ENCODE results near the gene FAM240B. TPM values are rescaled to one million over a fixed set of nuclear protein-coding genes. Genes with fewer than 3 reads are reported as not detected.

Gene FAM240B
- total and polyA plus RNA-seq, 9 of the 15 experiments (the other 6 are each of a cell fraction or from before 2014, with no cell fraction given): not detected

DNA sequence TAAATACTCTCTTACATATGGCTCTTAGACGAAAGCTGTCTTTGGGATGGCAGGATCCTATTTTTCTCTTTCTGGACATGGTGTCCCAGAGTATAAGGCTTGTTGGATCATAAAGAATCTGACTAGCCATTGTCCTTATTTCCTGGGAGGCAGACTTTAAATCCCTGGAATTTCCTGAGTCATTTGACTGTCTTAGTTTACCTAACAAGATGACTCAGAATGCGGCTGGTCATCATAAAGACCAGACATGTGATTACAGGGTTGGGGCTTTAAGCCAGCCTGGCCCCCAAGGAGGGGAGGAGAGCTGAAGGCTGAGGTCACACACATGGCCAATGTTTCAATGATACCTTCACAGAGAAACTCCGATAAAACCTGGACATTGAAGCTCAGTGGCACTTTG is 37.2 kb downstream of the FAM240B start (continued):
- no peak for TF ChIP-seq NEUROD1 (IDR thresholded peaks at IDR 0.05; ENCODE audit: borderline replicate concordance, low read depth, low read length, partially characterized antibody)
- TF ChIP-seq ETS1 (conservative IDR thresholded peaks at IDR 0.05; ENCODE audit: control insufficient read depth, low read depth, low read length): no peak
- TF ChIP-seq, protein P1, sequence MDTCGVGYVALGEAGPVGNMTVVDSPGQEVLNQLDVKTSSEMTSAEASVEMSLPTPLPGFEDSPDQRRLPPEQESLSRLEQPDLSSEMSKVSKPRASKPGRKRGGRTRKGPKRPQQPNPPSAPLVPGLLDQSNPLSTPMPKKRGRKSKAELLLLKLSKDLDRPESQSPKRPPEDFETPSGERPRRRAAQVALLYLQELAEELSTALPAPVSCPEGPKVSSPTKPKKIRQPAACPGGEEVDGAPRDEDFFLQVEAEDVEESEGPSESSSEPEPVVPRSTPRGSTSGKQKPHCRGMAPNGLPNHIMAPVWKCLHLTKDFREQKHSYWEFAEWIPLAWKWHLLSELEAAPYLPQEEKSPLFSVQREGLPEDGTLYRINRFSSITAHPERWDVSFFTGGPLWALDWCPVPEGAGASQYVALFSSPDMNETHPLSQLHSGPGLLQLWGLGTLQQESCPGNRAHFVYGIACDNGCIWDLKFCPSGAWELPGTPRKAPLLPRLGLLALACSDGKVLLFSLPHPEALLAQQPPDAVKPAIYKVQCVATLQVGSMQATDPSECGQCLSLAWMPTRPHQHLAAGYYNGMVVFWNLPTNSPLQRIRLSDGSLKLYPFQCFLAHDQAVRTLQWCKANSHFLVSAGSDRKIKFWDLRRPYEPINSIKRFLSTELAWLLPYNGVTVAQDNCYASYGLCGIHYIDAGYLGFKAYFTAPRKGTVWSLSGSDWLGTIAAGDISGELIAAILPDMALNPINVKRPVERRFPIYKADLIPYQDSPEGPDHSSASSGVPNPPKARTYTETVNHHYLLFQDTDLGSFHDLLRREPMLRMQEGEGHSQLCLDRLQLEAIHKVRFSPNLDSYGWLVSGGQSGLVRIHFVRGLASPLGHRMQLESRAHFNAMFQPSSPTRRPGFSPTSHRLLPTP (IDR thresholded peaks at IDR 0.05; ENCODE audit: borderline replicate concordance, extremely low read depth, insufficient read length): no peak
- no peak for TF ChIP-seq ATF2 (CRISPR knock-in tag; IDR thresholded peaks at IDR 0.05)
- TF ChIP-seq, protein P2, sequence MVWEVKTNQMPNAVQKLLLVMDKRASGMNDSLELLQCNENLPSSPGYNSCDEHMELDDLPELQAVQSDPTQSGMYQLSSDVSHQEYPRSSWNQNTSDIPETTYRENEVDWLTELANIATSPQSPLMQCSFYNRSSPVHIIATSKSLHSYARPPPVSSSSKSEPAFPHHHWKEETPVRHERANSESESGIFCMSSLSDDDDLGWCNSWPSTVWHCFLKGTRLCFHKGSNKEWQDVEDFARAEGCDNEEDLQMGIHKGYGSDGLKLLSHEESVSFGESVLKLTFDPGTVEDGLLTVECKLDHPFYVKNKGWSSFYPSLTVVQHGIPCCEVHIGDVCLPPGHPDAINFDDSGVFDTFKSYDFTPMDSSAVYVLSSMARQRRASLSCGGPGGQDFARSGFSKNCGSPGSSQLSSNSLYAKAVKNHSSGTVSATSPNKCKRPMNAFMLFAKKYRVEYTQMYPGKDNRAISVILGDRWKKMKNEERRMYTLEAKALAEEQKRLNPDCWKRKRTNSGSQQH (CRISPR knock-in tag; IDR thresholded peaks at IDR 0.05): no peak
- TF ChIP-seq EZH2 (IDR thresholded peaks at IDR 0.05; ENCODE audit: borderline replicate concordance, low read depth, low read length): no peak
- TF ChIP-seq ZKSCAN8 (CRISPR knock-in tag; IDR thresholded peaks at IDR 0.05): no peak
- TF ChIP-seq, protein P3, sequence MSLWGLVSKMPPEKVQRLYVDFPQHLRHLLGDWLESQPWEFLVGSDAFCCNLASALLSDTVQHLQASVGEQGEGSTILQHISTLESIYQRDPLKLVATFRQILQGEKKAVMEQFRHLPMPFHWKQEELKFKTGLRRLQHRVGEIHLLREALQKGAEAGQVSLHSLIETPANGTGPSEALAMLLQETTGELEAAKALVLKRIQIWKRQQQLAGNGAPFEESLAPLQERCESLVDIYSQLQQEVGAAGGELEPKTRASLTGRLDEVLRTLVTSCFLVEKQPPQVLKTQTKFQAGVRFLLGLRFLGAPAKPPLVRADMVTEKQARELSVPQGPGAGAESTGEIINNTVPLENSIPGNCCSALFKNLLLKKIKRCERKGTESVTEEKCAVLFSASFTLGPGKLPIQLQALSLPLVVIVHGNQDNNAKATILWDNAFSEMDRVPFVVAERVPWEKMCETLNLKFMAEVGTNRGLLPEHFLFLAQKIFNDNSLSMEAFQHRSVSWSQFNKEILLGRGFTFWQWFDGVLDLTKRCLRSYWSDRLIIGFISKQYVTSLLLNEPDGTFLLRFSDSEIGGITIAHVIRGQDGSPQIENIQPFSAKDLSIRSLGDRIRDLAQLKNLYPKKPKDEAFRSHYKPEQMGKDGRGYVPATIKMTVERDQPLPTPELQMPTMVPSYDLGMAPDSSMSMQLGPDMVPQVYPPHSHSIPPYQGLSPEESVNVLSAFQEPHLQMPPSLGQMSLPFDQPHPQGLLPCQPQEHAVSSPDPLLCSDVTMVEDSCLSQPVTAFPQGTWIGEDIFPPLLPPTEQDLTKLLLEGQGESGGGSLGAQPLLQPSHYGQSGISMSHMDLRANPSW (CRISPR knock-in tag; IDR thresholded peaks at IDR 0.05): no peak
- TF ChIP-seq ELF4 (CRISPR knock-in tag; IDR thresholded peaks at IDR 0.05): no peak
- TF ChIP-seq, protein P4, sequence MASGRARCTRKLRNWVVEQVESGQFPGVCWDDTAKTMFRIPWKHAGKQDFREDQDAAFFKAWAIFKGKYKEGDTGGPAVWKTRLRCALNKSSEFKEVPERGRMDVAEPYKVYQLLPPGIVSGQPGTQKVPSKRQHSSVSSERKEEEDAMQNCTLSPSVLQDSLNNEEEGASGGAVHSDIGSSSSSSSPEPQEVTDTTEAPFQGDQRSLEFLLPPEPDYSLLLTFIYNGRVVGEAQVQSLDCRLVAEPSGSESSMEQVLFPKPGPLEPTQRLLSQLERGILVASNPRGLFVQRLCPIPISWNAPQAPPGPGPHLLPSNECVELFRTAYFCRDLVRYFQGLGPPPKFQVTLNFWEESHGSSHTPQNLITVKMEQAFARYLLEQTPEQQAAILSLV (tag; IDR thresholded peaks at IDR 0.05): no peak
- TF ChIP-seq ZNF175 (CRISPR knock-in tag; IDR thresholded peaks at IDR 0.05; ENCODE audit: low read depth): no peak
- TF ChIP-seq, protein P5, sequence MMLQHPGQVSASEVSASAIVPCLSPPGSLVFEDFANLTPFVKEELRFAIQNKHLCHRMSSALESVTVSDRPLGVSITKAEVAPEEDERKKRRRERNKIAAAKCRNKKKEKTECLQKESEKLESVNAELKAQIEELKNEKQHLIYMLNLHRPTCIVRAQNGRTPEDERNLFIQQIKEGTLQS (IDR thresholded peaks at IDR 0.05): peak; percentile 84
- TF ChIP-seq, protein P5 (CRISPR knock-in tag; conservative IDR thresholded peaks at IDR 0.05): no peak

All from K562 (cell line).